HEK293 (cell line): ENCODE data around the gene KDSR.

Experiments used
- CTCF ChIA-PET: fragments of 350-600 bp; formaldehyde crosslinking; extraction: SDS; loops from one replicate; lab custom pipeline; 2021; ENCODE audit warnings: antibody characterized with exemption; lab: Yijun Ruan, JAX
- POLR2A ChIA-PET: fragments of 300-600 bp; formaldehyde crosslinking; extraction: SDS; loops from one replicate; lab custom pipeline; 2020; ENCODE audit warnings: antibody characterized with exemption, inconsistent platforms; lab: Yijun Ruan, JAX
- H3K27ac ChIP-seq: fragments of 200-500 bp; sonication (Bioruptor generic); 2 replicates; pipeline ENCODE4 v1.5.1; 2014; ENCODE audit warnings: low read depth, low read length, control low read depth, inconsistent platforms; ENCODE audit errors: extremely low read depth
- H3K36me3 ChIP-seq, 2 experiments: fragments of 200-500 bp in 1 of 2; sonication (Bioruptor generic) in 1 of 2; 1 replicate in 1 of 2; 2 replicates in 1 of 2; pipeline ENCODE4 v1.5.1; 2014 to 2017; ENCODE audit warnings: inconsistent platforms in 2 of 2, low read length in 2 of 2; ENCODE audit not compliant: control insufficient read depth in 2 of 2, insufficient read depth in 1 of 2
- H3K4me1 ChIP-seq: fragments of 200-500 bp; sonication (Bioruptor generic); 2 replicates; pipeline ENCODE4 v1.5.1; 2014; ENCODE audit warnings: mild to moderate bottlenecking, low read length, inconsistent platforms; ENCODE audit not compliant: control insufficient read depth, insufficient read depth
- H3K4me3 ChIP-seq: 2 replicates; pipeline ENCODE4 v1.5.1; 2011; ENCODE audit warnings: low read depth, mild to moderate bottlenecking, control low read depth, low read length, moderate library complexity
- H3K9me3 ChIP-seq: fragments of 200-500 bp; sonication (Bioruptor generic); 2 replicates; pipeline ENCODE4 v1.5.1; 2014; ENCODE audit warnings: low read depth, low read length, inconsistent platforms; ENCODE audit not compliant: control insufficient read depth, insufficient read depth
- GLIS2 ChIP-seq: fragments of 450-650 bp; formaldehyde crosslinking; IDR thresholded peaks from 2 replicates; pipeline ENCODE4 v1.5.1; 2016; ENCODE audit warnings: missing biosample characterization, missing genetic modification characterization
- IKZF3 ChIP-seq: fragments of 450-650 bp; IDR thresholded peaks from 2 replicates; pipeline ENCODE4 v1.5.0; 2018; ENCODE audit warnings: missing biosample characterization, mild to moderate bottlenecking, missing genetic modification characterization, moderate library complexity
- KLF1 ChIP-seq: fragments of 450-650 bp; formaldehyde crosslinking; IDR thresholded peaks from 2 replicates; pipeline ENCODE4 v1.5.1; 2016; ENCODE audit warnings: missing biosample characterization, missing genetic modification characterization
- KLF8 ChIP-seq: fragments of 450-650 bp; formaldehyde crosslinking; IDR thresholded peaks from 2 replicates; pipeline ENCODE4 v1.5.1; 2016; ENCODE audit warnings: missing biosample characterization, missing genetic modification characterization
- MYNN ChIP-seq: fragments of 450-650 bp; formaldehyde crosslinking; IDR thresholded peaks from 2 replicates; pipeline ENCODE4 v1.5.1; 2016; ENCODE audit warnings: missing biosample characterization, missing genetic modification characterization, borderline replicate concordance
- ZNF133 ChIP-seq: fragments of 450-650 bp; formaldehyde crosslinking; IDR thresholded peaks from 2 replicates; pipeline ENCODE4 v1.5.1; 2016; ENCODE audit warnings: missing biosample characterization, missing genetic modification characterization
- ZNF140 ChIP-seq: fragments of 450-650 bp; formaldehyde crosslinking; IDR thresholded peaks from 2 replicates; pipeline ENCODE4 v1.5.1; 2016; ENCODE audit warnings: missing biosample characterization, missing genetic modification characterization
- ZNF169 ChIP-seq: fragments of 450-650 bp; formaldehyde crosslinking; IDR thresholded peaks from 2 replicates; pipeline ENCODE4 v1.5.1; 2016; ENCODE audit warnings: missing biosample characterization, missing genetic modification characterization
- ZNF2 ChIP-seq: fragments of 450-650 bp; formaldehyde crosslinking; IDR thresholded peaks from 2 replicates; pipeline ENCODE4 v1.5.1; 2016; ENCODE audit warnings: missing biosample characterization, missing genetic modification characterization
- ZNF214 ChIP-seq: fragments of 450-650 bp; formaldehyde crosslinking; IDR thresholded peaks from 2 replicates; pipeline ENCODE4 v1.5.1; 2017; ENCODE audit warnings: missing biosample characterization, mild to moderate bottlenecking, missing genetic modification characterization, borderline replicate concordance
- ZNF302 ChIP-seq: fragments of 450-650 bp; formaldehyde crosslinking; IDR thresholded peaks from 2 replicates; pipeline ENCODE4 v1.5.1; 2016; ENCODE audit warnings: missing biosample characterization, missing genetic modification characterization, low read depth
- ZNF426 ChIP-seq: fragments of 450-650 bp; formaldehyde crosslinking; IDR thresholded peaks from 2 replicates; pipeline ENCODE4 v1.5.1; 2017; ENCODE audit warnings: missing biosample characterization, missing genetic modification characterization, mild to moderate bottlenecking, inconsistent platforms, moderate library complexity
- ZNF560 ChIP-seq: fragments of 450-650 bp; formaldehyde crosslinking; IDR thresholded peaks from 2 replicates; pipeline ENCODE4 v1.5.1; 2017; ENCODE audit warnings: missing biosample characterization, missing genetic modification characterization, borderline replicate concordance
- ZNF585B ChIP-seq: fragments of 450-650 bp; formaldehyde crosslinking; IDR thresholded peaks from 2 replicates; pipeline ENCODE4 v1.5.1; 2016; ENCODE audit warnings: missing biosample characterization, missing genetic modification characterization
- ZNF596 ChIP-seq: fragments of 450-650 bp; IDR thresholded peaks from 2 replicates; pipeline ENCODE4 v1.5.0; 2018; ENCODE audit warnings: missing biosample characterization, mild to moderate bottlenecking, missing genetic modification characterization, moderate library complexity
- ZNF660 ChIP-seq: fragments of 450-650 bp; IDR thresholded peaks from 2 replicates; pipeline ENCODE4 v1.5.1; 2018; ENCODE audit warnings: missing biosample characterization, mild to moderate bottlenecking, missing genetic modification characterization
- TF ChIP-seq, protein P1 (sequence below): fragments of 450-650 bp; formaldehyde crosslinking; IDR thresholded peaks from 2 replicates; pipeline ENCODE4 v1.5.1; 2016; ENCODE audit warnings: missing biosample characterization, missing genetic modification characterization
- TF ChIP-seq, protein P2 (sequence below): fragments of 450-650 bp; formaldehyde crosslinking; IDR thresholded peaks from 2 replicates; pipeline ENCODE4 v1.5.1; 2016; ENCODE audit warnings: missing biosample characterization, missing genetic modification characterization
- TF ChIP-seq, protein P3 (sequence below): fragments of 450-650 bp; formaldehyde crosslinking; IDR thresholded peaks from 2 replicates; pipeline ENCODE4 v1.5.1; 2016; ENCODE audit warnings: missing biosample characterization, missing genetic modification characterization
- TF ChIP-seq, protein P4 (sequence below): fragments of 450-650 bp; formaldehyde crosslinking; IDR thresholded peaks from 2 replicates; pipeline ENCODE4 v1.5.1; 2016; ENCODE audit warnings: missing biosample characterization, missing genetic modification characterization, borderline replicate concordance
- TF ChIP-seq, protein P5 (sequence below): fragments of 450-650 bp; formaldehyde crosslinking; IDR thresholded peaks from 2 replicates; pipeline ENCODE4 v1.5.1; 2017; ENCODE audit warnings: missing biosample characterization, missing genetic modification characterization

The KDSR gene

DNA sequence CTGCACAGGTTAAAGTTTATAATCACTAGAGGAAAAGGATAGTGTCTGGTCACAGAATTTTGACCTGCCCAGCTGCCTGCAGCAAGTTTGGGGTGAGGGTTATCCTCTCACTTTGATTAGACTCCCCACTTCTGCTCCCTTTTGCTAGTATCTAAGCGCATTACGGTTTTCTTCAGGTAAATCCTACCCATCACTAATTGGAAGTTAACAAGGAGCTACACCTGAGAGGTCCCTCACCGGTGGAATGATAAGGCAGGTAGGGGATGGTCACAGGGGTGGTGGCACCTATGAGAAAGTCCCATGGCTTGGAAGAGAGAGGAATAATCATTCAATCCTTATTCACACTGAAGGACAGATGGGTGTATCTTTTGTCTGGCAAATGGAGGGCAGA is 55.0 kb downstream of the KDSR start (continued):
- TF ChIP-seq, protein P1, sequence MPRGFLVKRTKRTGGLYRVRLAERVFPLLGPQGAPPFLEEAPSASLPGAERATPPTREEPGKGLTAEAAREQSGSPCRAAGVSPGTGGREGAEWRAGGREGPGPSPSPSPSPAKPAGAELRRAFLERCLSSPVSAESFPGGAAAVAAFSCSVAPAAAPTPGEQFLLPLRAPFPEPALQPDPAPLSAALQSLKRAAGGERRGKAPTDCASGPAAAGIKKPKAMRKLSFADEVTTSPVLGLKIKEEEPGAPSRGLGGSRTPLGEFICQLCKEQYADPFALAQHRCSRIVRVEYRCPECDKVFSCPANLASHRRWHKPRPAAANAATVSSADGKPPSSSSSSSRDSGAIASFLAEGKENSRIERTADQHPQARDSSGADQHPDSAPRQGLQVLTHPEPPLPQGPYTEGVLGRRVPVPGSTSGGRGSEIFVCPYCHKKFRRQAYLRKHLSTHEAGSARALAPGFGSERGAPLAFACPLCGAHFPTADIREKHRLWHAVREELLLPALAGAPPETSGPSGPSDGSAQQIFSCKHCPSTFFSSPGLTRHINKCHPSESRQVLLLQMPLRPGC (tag by site-specific recombination): no peak
- TF ChIP-seq, protein P2, sequence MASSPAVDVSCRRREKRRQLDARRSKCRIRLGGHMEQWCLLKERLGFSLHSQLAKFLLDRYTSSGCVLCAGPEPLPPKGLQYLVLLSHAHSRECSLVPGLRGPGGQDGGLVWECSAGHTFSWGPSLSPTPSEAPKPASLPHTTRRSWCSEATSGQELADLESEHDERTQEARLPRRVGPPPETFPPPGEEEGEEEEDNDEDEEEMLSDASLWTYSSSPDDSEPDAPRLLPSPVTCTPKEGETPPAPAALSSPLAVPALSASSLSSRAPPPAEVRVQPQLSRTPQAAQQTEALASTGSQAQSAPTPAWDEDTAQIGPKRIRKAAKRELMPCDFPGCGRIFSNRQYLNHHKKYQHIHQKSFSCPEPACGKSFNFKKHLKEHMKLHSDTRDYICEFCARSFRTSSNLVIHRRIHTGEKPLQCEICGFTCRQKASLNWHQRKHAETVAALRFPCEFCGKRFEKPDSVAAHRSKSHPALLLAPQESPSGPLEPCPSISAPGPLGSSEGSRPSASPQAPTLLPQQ: no peak
- TF ChIP-seq ZNF585B (tag by site-specific recombination): no peak
- no peak for TF ChIP-seq MYNN (tag by site-specific recombination)
- no peak for TF ChIP-seq ZNF426
- no peak for TF ChIP-seq KLF8
- TF ChIP-seq, all 188 proteins: peak for 0

DNA sequence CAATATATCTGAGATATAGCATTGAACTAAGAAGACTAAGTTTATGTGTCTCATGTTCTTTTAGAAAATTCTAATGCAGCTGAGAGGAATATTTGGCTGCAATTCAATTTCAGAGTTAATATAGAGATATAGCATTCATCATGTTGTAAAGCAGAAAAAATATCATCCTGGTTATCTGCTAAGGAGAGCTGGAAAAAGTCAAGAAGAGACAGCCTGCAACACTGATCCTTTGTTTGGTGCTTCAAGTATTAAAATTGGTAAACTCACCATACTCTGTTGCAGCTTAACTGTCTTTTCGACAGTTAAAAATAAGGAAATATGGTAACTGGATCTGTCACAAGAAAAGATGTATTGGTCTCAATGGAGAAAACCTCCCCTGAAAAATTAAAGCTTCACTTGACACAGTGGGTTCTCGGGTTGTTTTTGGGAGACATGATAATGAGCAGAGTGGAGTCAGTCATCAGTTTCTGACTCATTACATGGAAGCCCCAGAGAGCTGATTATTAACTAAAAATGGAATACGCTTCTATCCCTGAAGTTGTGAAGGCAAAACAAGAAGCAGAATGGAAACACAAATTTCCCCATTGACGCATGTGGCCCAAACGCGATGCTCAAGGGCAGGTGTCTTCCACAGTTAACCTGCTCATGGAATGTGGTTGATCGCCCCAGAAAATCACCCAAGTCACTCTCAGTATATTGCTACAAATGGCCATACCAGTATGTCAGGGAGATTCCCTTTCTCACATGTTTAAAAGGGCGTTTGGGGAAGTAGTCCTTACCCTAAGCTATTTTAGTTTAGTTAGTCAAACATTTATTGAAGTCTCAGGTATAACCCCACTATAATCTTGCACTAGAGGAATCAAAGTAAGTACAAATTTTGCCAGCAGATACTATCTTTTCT is 55.6 kb downstream of the KDSR start:
- Histone ChIP-seq H3K4me3 (no peak overlapping the region), H3K27ac (no peak overlapping the region), H3K36me3 (no peaks in the 10 kb centered on the region), H3K4me1 (peaks cover 9% of the 10 kb centered on the region; the same call in 1 of the 2 replicates), H3K9me3 (no peaks in the 10 kb centered on the region)
- POLR2A ChIA-PET: interaction anchor here (0.7 kb wide), 1 partner anchor 56 kb away, joined by 3 read pairs; no protein-coding TSS in a partner anchor
- CTCF ChIA-PET: interaction anchor here (0.6 to 1.9 kb wide), 3 partner anchors 12 to 177 kb away, joined by 3 to 7 read pairs (median 5); no protein-coding TSS in a partner anchor
- TF ChIP-seq, protein P3, sequence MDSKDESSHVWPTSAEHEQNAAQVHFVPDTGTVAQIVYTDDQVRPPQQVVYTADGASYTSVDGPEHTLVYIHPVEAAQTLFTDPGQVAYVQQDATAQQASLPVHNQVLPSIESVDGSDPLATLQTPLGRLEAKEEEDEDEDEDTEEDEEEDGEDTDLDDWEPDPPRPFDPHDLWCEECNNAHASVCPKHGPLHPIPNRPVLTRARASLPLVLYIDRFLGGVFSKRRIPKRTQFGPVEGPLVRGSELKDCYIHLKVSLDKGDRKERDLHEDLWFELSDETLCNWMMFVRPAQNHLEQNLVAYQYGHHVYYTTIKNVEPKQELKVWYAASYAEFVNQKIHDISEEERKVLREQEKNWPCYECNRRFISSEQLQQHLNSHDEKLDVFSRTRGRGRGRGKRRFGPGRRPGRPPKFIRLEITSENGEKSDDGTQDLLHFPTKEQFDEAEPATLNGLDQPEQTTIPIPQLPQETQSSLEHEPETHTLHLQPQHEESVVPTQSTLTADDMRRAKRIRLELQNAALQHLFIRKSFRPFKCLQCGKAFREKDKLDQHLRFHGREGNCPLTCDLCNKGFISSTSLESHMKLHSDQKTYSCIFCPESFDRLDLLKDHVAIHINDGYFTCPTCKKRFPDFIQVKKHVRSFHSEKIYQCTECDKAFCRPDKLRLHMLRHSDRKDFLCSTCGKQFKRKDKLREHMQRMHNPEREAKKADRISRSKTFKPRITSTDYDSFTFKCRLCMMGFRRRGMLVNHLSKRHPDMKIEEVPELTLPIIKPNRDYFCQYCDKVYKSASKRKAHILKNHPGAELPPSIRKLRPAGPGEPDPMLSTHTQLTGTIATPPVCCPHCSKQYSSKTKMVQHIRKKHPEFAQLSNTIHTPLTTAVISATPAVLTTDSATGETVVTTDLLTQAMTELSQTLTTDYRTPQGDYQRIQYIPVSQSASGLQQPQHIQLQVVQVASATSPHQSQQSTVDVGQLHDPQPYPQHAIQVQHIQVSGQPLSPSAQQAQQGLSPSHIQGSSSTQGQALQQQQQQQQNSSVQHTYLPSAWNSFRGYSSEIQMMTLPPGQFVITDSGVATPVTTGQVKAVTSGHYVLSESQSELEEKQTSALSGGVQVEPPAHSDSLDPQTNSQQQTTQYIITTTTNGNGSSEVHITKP (tag by site-specific recombination): no peak
- TF ChIP-seq ZNF133 (tag by site-specific recombination): no peak

DNA sequence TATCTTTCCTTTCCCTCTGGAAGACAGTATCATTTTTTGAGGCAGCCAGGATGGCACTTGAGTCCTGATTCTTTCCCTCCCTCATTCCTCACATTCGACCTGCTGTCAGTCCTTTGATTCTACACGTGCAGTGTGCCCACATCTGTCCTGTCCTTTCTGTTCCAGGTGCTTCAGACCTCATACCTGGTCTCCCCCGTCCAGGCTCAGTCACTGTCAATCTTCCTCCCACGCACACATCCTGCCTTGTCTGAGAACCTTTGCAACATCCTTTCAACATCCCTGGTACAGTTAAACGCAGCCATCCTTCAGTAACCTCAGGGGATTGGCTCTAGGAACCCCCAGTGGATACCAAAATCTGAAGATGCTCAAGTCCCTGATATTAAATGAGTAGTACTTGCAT is 57.6 kb downstream of the KDSR start:
- Histone ChIP-seq H3K27ac (no peak overlapping the region), H3K36me3 (no peaks in the 10 kb centered on the region), H3K4me1 (0 out of 2 replicates have a peak, but pooled peaks cover 2% of the 10 kb centered on the region), H3K9me3 (no peaks in the 10 kb centered on the region), H3K4me3 (no peak overlapping the region)
- CTCF ChIA-PET: no interaction called here
- POLR2A ChIA-PET: no interaction called here
- TF ChIP-seq ZNF660 (tag by site-specific recombination) (no peak), ZNF302 (no peak), IKZF3 (tag by site-specific recombination) (no peak), ZNF596 (tag by site-specific recombination) (no peak), ZNF140 (tag by site-specific recombination) (no peak), ZNF169 (no peak), KLF1 (tag by site-specific recombination) (no peak), ZNF2 (tag by site-specific recombination) (no peak), ZNF560 (tag by site-specific recombination) (no peak), ZNF214 (tag by site-specific recombination) (no peak), GLIS2 (tag by site-specific recombination) (no peak)
- TF ChIP-seq, protein P4, sequence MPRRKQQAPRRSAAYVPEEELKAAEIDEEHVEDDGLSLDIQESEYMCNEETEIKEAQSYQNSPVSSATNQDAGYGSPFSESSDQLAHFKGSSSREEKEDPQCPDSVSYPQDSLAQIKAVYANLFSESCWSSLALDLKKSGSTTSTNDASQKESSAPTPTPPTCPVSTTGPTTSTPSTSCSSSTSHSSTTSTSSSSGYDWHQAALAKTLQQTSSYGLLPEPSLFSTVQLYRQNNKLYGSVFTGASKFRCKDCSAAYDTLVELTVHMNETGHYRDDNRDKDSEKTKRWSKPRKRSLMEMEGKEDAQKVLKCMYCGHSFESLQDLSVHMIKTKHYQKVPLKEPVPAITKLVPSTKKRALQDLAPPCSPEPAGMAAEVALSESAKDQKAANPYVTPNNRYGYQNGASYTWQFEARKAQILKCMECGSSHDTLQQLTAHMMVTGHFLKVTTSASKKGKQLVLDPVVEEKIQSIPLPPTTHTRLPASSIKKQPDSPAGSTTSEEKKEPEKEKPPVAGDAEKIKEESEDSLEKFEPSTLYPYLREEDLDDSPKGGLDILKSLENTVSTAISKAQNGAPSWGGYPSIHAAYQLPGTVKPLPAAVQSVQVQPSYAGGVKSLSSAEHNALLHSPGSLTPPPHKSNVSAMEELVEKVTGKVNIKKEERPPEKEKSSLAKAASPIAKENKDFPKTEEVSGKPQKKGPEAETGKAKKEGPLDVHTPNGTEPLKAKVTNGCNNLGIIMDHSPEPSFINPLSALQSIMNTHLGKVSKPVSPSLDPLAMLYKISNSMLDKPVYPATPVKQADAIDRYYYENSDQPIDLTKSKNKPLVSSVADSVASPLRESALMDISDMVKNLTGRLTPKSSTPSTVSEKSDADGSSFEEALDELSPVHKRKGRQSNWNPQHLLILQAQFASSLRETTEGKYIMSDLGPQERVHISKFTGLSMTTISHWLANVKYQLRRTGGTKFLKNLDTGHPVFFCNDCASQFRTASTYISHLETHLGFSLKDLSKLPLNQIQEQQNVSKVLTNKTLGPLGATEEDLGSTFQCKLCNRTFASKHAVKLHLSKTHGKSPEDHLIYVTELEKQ (tag by site-specific recombination): no peak
- TF ChIP-seq, protein P5, sequence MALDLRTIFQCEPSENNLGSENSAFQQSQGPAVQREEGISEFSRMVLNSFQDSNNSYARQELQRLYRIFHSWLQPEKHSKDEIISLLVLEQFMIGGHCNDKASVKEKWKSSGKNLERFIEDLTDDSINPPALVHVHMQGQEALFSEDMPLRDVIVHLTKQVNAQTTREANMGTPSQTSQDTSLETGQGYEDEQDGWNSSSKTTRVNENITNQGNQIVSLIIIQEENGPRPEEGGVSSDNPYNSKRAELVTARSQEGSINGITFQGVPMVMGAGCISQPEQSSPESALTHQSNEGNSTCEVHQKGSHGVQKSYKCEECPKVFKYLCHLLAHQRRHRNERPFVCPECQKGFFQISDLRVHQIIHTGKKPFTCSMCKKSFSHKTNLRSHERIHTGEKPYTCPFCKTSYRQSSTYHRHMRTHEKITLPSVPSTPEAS: no peak
